ENCODE results near the gene FAM163A. TPM values are rescaled to one million over a fixed set of nuclear protein-coding genes. Genes with fewer than 3 reads are reported as not detected.

The FAM163A gene
- total RNA-seq, 1 donor from 2014 or later: not detected

GRCh38 chr1:179824265-179824664 is 81.2 kb downstream of the FAM163A start:
- no peak overlapping the region for H3K27ac Mint-ChIP-seq (ENCODE audit: unreplicated experiment)
- TF ChIP-seq, protein P1, sequence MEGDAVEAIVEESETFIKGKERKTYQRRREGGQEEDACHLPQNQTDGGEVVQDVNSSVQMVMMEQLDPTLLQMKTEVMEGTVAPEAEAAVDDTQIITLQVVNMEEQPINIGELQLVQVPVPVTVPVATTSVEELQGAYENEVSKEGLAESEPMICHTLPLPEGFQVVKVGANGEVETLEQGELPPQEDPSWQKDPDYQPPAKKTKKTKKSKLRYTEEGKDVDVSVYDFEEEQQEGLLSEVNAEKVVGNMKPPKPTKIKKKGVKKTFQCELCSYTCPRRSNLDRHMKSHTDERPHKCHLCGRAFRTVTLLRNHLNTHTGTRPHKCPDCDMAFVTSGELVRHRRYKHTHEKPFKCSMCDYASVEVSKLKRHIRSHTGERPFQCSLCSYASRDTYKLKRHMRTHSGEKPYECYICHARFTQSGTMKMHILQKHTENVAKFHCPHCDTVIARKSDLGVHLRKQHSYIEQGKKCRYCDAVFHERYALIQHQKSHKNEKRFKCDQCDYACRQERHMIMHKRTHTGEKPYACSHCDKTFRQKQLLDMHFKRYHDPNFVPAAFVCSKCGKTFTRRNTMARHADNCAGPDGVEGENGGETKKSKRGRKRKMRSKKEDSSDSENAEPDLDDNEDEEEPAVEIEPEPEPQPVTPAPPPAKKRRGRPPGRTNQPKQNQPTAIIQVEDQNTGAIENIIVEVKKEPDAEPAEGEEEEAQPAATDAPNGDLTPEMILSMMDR (conservative IDR thresholded peaks at IDR 0.05): no peak
- H3K4me1 Mint-ChIP-seq: no peaks in the 10 kb centered on the region
- no peaks in the 10 kb centered on the region for H3K9me3 Mint-ChIP-seq
- peaks cover 3% of the 10 kb centered on the region for H3K27me3 Mint-ChIP-seq (ENCODE audit: low read depth)
- H3K36me3 Mint-ChIP-seq (ENCODE audit: low read depth): no peaks in the 10 kb centered on the region
- no peak overlapping the region for H3K4me3 Mint-ChIP-seq
- DNase-seq (ENCODE audit: low read depth, low spot score): no peak

GRCh38 chr1:179825206-179825605 is 82.1 kb downstream of the FAM163A start:
- DNase-seq (ENCODE audit: low read depth, low spot score): no peak
- H3K27me3 Mint-ChIP-seq (ENCODE audit: low read depth): peaks cover 2% of the 10 kb centered on the region

DNA sequence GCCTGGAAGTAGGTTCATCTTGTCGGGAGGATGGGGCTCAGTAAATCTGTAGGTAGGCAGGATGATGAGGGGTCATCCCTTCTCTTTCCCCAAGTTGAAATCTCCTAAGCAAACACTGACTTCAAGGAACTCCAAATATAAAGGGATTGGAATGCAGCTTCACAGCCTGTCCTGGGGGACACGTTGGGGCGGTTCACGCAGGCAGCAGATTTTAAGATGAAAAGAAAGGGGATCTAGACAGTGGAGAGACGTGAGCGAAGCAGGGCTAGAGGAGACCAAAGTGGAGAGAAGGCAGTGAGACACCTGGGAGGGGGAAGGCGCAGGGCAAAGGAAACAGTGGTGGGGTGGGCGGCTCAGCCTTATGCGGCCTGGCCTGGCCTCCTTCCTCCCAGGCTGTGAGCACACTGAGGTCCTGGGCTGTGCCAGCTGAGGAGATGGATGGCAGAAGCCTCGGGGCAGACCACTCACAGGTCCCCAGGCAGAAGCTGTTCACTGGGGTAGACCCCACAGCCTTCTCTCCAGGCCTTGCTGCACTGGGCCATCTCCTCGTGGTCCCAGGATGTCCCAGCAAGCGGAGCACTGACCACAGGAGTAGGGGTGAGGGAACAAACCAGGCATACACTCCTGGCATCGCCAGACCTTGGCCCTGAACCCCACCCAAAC is 82.8 kb downstream of the FAM163A start:
- Mint-ChIP-seq H3K4me3 (no peak overlapping the region), H3K9me3 (no peaks in the 10 kb centered on the region), H3K36me3 (ENCODE audit: low read depth) (no peaks in the 10 kb centered on the region), H3K27me3 (ENCODE audit: low read depth) (no peaks in the 10 kb centered on the region), H3K27ac (ENCODE audit: unreplicated experiment) (no peak overlapping the region), H3K4me1 (no peaks in the 10 kb centered on the region)
- TF ChIP-seq, protein P1 (conservative IDR thresholded peaks at IDR 0.05): no peak
- DNase-seq (ENCODE audit: low read depth, low spot score): no peak

More at GRCh38 chr1:179825206-179825605, 82.1 kb downstream of the FAM163A start:
- TF ChIP-seq, protein P1 (conservative IDR thresholded peaks at IDR 0.05): no peak
- Mint-ChIP-seq H3K4me1 (no peaks in the 10 kb centered on the region), H3K9me3 (no peaks in the 10 kb centered on the region), H3K27ac (ENCODE audit: unreplicated experiment) (no peak overlapping the region), H3K36me3 (ENCODE audit: low read depth) (no peaks in the 10 kb centered on the region), H3K4me3 (no peak overlapping the region)

DNA sequence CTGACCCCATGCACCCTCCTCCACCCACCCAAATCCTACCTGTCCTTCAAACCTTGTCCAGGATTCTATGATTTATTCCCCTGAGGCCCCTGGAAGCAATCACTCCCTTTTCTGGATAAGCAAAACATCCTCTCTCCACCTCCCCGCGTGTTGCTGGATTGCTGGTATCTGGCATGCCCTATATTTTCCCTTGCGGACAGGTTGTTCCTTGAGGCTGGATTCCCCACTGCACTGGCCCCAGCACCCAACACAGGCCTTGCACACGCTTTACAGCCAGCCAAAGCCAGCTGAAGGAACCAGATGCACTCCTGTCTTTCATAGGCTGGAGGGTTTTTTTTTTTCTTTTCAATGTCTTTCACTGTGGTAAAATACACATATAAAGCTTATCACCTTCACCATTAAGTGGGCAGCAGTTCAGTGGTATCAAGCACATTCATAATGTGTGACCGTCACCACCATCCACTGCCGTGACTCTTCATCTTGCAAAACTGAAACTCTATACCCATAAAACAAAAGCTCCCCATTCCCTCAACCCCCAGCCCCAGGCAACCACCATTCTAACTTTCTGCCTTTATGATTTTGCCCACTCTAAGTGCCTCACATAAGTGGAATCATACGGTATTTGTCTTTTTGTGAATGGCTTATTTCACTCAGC is 83.7 kb downstream of the FAM163A start:
- TF ChIP-seq, protein P1 (conservative IDR thresholded peaks at IDR 0.05): no peak

GRCh38 chr1:179828554-179829110 is 85.5 kb downstream of the FAM163A start:
- no peak for DNase-seq (ENCODE audit: low read depth, low spot score)
- no peaks in the 10 kb centered on the region for H3K27me3 Mint-ChIP-seq (ENCODE audit: low read depth)
- no peak overlapping the region for H3K4me3 Mint-ChIP-seq
- H3K36me3 Mint-ChIP-seq (ENCODE audit: low read depth): no peaks in the 10 kb centered on the region
- H3K4me1 Mint-ChIP-seq: peaks cover 2% of the 10 kb centered on the region
- TF ChIP-seq, protein P1 (conservative IDR thresholded peaks at IDR 0.05): no peak
- H3K9me3 Mint-ChIP-seq: no peaks in the 10 kb centered on the region
- no peak overlapping the region for H3K27ac Mint-ChIP-seq (ENCODE audit: unreplicated experiment)

More for the DNA sequence above, 83.7 kb downstream of the FAM163A start:
- no peaks in the 10 kb centered on the region for H3K36me3 Mint-ChIP-seq (ENCODE audit: low read depth)
- no peaks in the 10 kb centered on the region for H3K9me3 Mint-ChIP-seq
- H3K4me3 Mint-ChIP-seq: no peak overlapping the region
- peak overlapping the region; percentile 32 for H3K27ac Mint-ChIP-seq (ENCODE audit: unreplicated experiment)
- no peak for DNase-seq (ENCODE audit: low read depth, low spot score)
- no peaks in the 10 kb centered on the region for H3K27me3 Mint-ChIP-seq (ENCODE audit: low read depth)
- no peaks in the 10 kb centered on the region for H3K4me1 Mint-ChIP-seq

All from neural crest cell (in vitro differentiated cells).